Stimulated activated CD8-positive, alpha-beta memory T cell treated with anti-CD3 and anti-CD28 coated beads, Interleukin-7, amount 100 ng/mL, for 4 hours (primary cell): Measurements from ENCODE around the gene HIRA.

ENCODE experiments used
- DNase-seq, 2 donors: peaks; one replicate each; pipeline ENCODE4 v3.0.0-alpha.2; 2020; ENCODE audit warnings: low read depth in 2 of 2

The HIRA gene

GRCh38 chr22:19407649-19408606 lies 23.6 kb downstream of the HIRA start:
- no peak for DNase-seq

- no peak for DNase-seq
These were observed 24.7 kb downstream of the HIRA start for GRCh38 chr22:19406846-19407245.

- DNase-seq = no peak
These were observed 25.2 kb downstream of the HIRA start for GRCh38 chr22:19406281-19406811.

- DNase-seq = no peak
These were observed 25.9 kb downstream of the HIRA start for GRCh38 chr22:19405652-19406051.

GRCh38 chr22:19405133-19405532 lies 26.4 kb downstream of the HIRA start:
- no peak for DNase-seq

GRCh38 chr22:19404676-19405075 lies 26.9 kb downstream of the HIRA start:
- no peak for DNase-seq

- DNase-seq = no peak
These were observed 28.8 kb downstream of the HIRA start for GRCh38 chr22:19402642-19403191.

GRCh38 chr22:19401483-19401882 lies 30.1 kb downstream of the HIRA start:
- no peak for DNase-seq

- DNase-seq = no peak
These were observed 30.7 kb downstream of the HIRA start for GRCh38 chr22:19400881-19401280.

- no peak for DNase-seq
These were observed 32.9 kb downstream of the HIRA start for GRCh38 chr22:19398652-19399051.

GRCh38 chr22:19398206-19398605 lies 33.3 kb downstream of the HIRA start:
- no peak for DNase-seq

- DNase-seq = no peak
These were observed 33.8 kb downstream of the HIRA start for GRCh38 chr22:19397734-19398104.

- DNase-seq = no peak
These were observed 34.4 kb downstream of the HIRA start for GRCh38 chr22:19396934-19397733.

- DNase-seq = no peak
These were observed 35.0 kb downstream of the HIRA start for GRCh38 chr22:19396561-19396933.

GRCh38 chr22:19395276-19395675 lies 36.3 kb downstream of the HIRA start:
- no peak for DNase-seq

- no peak for DNase-seq
These were observed 37.1 kb downstream of the HIRA start for GRCh38 chr22:19394274-19395050.

- DNase-seq = no peak
These were observed 37.8 kb downstream of the HIRA start for GRCh38 chr22:19393704-19394103.

GRCh38 chr22:19387575-19387974 lies 44.0 kb downstream of the HIRA start:
- DNase-seq = no peak

- no peak for DNase-seq
These were observed 44.5 kb downstream of the HIRA start for GRCh38 chr22:19387038-19387437.

- DNase-seq = no peak
These were observed 45.3 kb downstream of the HIRA start for GRCh38 chr22:19386248-19386647.

GRCh38 chr22:19385221-19385906 lies 46.2 kb downstream of the HIRA start:
- DNase-seq = no peak
